GM18868 (cell line): ENCODE data around the gene PRICKLE1.

Source experiments
- ATAC-seq: cut with Tn5 transposase; IDR thresholded peaks from one replicate; pipeline ENCODE4 v1.9.1; 2021; ENCODE audit warnings: mild to moderate bottlenecking, moderate library complexity; ENCODE audit not compliant: unreplicated experiment

PRICKLE1 gene

GRCh38 chr12:42589465-42590329, at the start of gene PRICKLE1:
Gene PRICKLE1 (minus strand): TSS chr12:42589746. CDS start chr12:42472516, 117,230 bp downstream.
- peak; percentile 79 for ATAC-seq

GRCh38 chr12:42638697-42639096, 49.2 kb upstream of the PRICKLE1 start:
- ATAC-seq: no peak

- ATAC-seq: no peak
These were observed 48.5 kb upstream of the PRICKLE1 start for GRCh38 chr12:42638011-42638410.

GRCh38 chr12:42636993-42637392, 47.4 kb upstream of the PRICKLE1 start:
- no peak for ATAC-seq

- ATAC-seq: no peak
These were observed 44.0 kb upstream of the PRICKLE1 start for GRCh38 chr12:42633594-42633993.

GRCh38 chr12:42631513-42631912, 42.0 kb upstream of the PRICKLE1 start:
- no peak for ATAC-seq

- ATAC-seq: no peak
These were observed 40.8 kb upstream of the PRICKLE1 start for GRCh38 chr12:42630314-42630713.

- no peak for ATAC-seq
These were observed 37.6 kb upstream of the PRICKLE1 start for GRCh38 chr12:42627151-42627550.

GRCh38 chr12:42625611-42626010, 36.1 kb upstream of the PRICKLE1 start:
- ATAC-seq: no peak

- no peak for ATAC-seq
These were observed 28.1 kb upstream of the PRICKLE1 start for GRCh38 chr12:42617622-42618021.

GRCh38 chr12:42615006-42615405, 25.5 kb upstream of the PRICKLE1 start:
- no peak for ATAC-seq

GRCh38 chr12:42612231-42612613, 22.7 kb upstream of the PRICKLE1 start:
- no peak for ATAC-seq

GRCh38 chr12:42611571-42612230, 22.2 kb upstream of the PRICKLE1 start:
- no peak for ATAC-seq

- no peak for ATAC-seq
These were observed 20.1 kb upstream of the PRICKLE1 start for GRCh38 chr12:42609605-42610004.

- ATAC-seq: no peak
These were observed 18.8 kb upstream of the PRICKLE1 start for GRCh38 chr12:42608196-42608825.

GRCh38 chr12:42607584-42608058, 18.1 kb upstream of the PRICKLE1 start:
- no peak for ATAC-seq

GRCh38 chr12:42606471-42606870, 16.9 kb upstream of the PRICKLE1 start:
- ATAC-seq: no peak

GRCh38 chr12:42605685-42606084, 16.1 kb upstream of the PRICKLE1 start:
- no peak for ATAC-seq

- no peak for ATAC-seq
These were observed 13.9 kb upstream of the PRICKLE1 start for GRCh38 chr12:42603246-42603990.

- ATAC-seq: no peak
These were observed 4.3 kb upstream of the PRICKLE1 start for GRCh38 chr12:42593874-42594273.
